GM20431 (cell line): ENCODE data around the gene FAM107B.

Experiments used
- in situ Hi-C: fragments of 300-500 bp; cut with MseI, MboI; formaldehyde crosslinking; loops from one replicate; pipeline ENCODE4 v1.15.0; 2020; ENCODE audit warnings: low sequenced_read_pairs; ENCODE audit not compliant: unreplicated experiment

FAM107B gene

DNA sequence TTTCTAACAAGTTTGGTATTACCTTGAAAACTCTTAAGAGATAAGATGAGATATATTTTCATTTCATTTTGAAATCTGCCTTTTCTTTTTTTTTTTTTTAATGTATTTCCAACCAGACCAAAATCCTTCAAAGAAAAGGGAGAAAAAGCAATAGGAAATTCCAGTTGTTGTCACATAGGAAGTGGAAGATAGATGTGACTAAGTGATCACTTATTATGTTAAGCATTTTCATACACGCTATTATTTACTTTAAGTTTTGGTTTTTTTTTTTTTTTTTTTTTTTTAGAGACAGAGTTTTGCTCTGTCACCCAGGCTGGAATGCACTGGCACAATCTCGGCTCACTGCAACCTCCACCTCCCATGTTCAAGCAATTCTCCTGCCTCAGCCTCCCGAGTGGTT, 246.8 kb downstream of the FAM107B start:
- in situ Hi-C loops, result no loop called here

DNA sequence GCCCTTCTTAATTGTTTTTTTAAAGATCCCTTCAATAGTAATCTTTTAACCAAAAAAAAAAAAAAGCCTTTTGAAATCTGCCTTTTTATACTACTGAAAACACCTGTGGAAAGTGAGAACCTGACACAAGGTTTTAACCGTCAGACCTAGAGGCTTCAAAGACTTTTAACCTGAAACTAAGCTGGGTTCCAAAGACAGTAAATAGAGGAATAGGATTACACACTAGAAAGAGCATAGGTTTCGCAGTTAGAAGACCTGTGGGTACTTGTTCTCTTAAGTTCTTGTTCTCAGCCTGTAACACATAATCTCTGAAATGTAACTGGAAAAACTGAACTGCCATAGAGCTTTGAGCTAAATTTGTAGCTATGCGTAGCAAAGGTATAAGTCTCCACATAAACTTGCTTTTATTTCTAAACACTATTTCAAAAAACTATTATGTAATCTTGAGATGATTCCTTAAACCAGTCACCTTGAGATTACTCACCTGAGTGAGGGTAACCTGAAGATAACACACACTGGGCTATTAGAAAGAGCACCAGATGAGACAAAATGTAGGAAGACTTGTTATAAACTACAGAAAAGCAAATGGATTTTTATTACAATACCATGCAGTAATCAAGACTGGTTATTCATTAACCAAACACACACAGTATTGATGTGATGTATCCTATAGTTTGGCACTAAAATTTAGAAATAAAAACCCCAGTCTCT, 247.4 kb downstream of the FAM107B start:
- in situ Hi-C loops, result no loop called here

DNA sequence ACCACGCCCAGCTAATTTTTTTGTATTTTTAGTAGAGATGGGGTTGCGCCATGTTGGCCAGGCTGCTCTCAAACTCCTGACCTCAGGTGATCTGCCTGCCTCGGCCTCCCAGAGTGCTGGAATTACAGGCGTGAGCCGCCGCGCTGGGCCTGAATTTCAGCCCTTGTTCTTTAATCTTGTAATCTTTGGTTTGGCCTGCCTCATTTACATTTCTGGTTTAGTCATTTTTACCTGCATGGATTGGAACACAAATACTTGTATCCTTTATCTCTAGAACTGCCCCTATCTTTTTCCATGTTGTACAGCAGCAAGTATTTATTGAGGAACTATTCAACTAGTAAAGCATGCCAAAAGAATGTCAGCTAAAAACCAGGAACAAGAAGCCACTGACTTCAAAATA, 248.4 kb downstream of the FAM107B start:
- in situ Hi-C loops, result no loop called here

DNA sequence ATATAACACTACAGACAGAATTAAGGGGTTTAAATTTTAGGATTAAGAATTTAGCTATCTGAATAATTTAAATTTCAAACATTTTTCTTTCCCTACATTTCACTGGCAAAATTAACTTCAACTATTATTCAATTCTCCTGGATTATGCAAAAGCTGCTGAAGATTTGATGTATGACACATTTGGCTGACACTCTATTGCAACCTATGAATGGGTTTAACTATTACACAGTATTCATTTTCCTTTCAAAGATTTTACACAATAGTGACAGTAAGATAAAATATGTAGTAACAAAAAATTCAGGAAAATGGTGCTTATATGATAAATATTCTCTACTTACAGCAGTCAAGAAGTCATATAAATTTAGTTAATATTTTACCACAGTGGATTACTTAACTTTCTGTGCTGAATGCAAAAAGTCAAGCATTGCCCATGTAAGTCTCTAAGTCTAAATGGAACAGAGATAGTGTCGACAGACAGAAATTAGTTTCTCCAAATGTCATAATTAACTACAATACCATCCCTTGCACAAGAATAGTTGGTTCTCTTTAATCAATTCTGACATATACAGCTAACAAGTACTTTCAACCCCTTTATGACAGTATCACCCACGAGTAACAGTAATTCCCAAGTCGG, 249.9 kb downstream of the FAM107B start:
- in situ Hi-C loops, result loop anchor here (25.0 kb wide), 1 partner anchor 437 kb away; the partner anchor contains the start of genes DCLRE1C and MEIG1

DNA sequence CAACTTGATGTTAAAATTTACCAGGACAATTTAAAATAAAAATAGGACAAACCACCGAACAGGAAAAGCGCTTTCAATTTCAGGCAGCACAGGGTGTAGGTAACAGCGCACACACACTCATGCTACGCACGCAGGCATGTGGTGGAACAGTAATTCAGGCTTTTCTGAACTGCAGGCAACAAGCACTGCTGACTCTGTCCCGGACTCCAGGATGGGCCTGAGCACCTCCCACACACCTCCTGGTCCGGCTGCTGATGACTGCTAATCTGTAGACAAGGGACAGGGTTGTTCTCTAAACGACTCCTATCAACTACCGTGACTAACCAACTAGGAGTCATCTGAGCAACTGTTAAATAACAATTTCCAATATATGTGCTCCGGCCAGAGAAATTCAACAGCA, 251.4 kb downstream of the FAM107B start:
- in situ Hi-C loops, result loop anchor here (25.0 kb wide), 1 partner anchor 439 kb away; the partner anchor contains the start of genes DCLRE1C and MEIG1

DNA sequence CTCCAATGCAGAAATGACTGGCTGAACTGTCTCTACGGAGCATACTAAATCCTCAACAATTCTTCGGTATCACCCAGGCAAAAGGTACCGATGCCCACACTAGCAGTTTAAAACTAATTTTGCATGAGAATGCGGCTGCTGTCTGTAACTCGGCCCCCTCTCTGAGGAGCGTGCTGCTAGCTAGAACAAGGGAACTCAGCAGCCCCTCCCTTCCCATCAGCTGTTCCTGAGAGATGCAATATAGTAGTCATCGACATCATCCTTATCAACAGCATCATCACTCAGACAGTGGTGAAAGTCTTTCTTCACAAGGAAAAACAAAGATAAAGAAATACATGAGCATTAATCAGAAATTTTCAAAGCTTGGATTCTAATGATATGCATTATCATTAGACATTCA, 254.9 kb downstream of the FAM107B start:
- in situ Hi-C loops, result loop anchor here (25.0 kb wide), 1 partner anchor 443 kb away; the partner anchor contains the start of genes DCLRE1C and MEIG1

DNA sequence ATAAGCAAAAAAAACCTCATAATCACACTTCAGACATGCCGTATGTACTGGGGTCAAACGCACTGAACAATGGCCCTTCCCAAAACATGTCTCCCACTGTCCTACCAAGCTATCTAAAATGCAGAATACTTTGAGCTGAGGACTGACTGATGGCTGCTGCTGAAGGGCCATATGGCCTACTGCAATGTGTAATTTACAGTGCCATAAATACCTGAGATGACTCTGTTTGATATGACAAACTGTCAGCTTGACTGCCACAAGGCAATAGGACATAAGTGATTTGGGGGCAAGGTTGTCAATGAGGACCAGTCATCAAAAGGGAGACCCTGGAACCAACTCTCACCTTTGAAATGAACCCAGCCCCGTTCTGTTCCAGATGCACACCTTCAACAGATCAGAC, 256.5 kb downstream of the FAM107B start:
- in situ Hi-C loops, result loop anchor here (25.0 kb wide), 1 partner anchor 444 kb away; the partner anchor contains the start of genes DCLRE1C and MEIG1

DNA sequence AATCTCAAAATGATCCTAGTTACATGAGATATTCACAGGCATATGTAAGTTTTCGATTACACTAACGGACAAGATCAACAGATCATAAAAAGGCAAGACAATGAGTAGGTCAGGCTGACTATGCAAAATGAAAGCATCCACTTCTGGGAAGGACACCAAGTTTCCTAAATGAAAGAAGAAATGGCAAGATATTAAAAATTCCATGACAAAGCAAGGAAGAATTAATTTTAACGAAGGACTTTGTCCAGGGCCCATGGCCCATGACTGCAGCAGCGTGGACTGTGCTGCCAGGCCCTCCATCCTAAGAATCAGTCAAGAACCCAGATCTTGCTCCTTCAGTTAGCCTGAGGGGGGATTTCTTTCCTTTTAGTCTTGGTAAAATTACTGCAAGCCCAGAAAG, 261.6 kb downstream of the FAM107B start:
- in situ Hi-C loops, result loop anchor here (25.0 kb wide), 1 partner anchor 449 kb away; the partner anchor contains the start of genes DCLRE1C and MEIG1

DNA sequence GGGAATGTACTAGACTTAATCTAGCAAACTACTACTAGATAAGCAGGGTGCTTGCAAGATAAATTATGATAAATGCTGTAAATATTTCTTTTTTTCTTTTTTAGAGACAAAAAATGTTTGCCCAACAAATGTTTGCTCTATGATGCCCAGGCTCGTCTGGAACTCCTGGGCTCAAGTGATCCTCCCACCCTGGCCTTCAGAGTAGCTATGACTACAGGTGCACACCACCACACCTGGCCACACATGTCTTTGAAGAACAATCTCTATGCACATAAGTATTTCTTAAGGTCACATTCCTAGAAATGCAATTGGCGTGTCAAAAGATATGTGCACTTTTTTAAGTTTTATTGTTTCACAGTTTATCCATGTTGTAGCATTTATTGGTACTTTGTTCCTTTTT, 264.4 kb downstream of the FAM107B start:
- in situ Hi-C loops, result loop anchor here (25.0 kb wide), 1 partner anchor 452 kb away; the partner anchor contains the start of genes DCLRE1C and MEIG1

DNA sequence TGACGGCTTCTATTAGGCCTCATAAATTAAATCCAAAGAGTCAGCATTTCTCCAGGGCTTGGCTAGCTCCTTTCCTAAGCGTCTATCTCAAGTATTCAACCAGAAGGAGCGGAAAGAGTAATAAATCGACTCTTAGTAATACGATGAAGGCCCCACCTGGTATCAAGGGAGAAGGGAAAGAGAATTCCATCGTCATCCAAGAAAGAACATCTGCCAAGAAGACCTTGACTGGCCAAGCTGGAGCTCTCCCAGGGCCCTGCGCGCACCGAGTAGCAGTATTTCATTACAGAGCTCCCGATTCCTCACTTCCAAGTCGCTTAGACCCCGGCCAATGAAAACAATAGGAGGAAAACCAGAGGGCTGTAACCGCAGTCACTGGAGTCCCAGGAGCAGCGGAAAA, 266.0 kb downstream of the FAM107B start:
- in situ Hi-C loops, result loop anchor here (10.0 to 25.0 kb wide), 2 partner anchors 316 to 454 kb away; partner anchors contain the start of genes DCLRE1C and MEIG1

DNA sequence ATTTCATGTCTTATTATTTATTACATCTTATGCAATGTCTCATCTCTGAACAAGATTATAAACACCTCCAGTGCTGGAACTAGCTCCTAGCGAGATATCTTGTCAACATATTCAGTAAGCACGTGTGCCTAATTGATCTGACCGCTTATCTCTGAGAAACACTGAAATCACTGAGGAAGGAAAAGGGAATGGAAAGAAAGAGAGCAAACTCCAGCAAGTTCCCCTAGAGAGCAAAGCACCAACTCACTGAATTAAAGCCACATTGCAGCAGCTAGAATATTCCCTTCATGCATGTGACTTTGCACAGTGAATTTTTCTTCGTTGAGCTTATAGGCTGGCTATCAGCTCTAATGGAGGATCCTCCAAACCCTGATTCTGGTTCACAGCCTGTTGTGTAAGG, 266.9 kb downstream of the FAM107B start:
- in situ Hi-C loops, result loop anchor here (10.0 to 25.0 kb wide), 2 partner anchors 317 to 455 kb away; partner anchors contain the start of genes DCLRE1C and MEIG1

DNA sequence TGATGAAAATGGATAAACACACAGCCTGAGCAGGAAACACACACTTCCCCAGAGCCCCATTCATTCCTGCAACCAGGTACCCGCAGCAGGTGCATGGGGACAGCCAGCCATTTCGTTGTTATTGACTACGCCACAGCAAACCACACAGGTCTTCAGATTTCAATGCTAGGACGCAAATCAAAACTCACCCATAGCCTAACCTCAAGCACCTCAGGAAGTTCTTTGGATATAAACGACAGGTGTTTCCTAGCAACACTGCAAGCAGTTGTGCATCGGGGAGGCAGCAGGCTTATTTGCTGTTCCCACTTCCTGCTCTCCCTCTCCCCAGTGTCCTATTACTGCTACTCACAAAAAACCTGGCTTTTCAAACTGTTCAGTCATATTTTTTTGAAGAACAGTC, 267.5 kb downstream of the FAM107B start:
- in situ Hi-C loops, result loop anchor here (10.0 to 25.0 kb wide), 2 partner anchors 318 to 455 kb away; partner anchors contain the start of genes DCLRE1C and MEIG1

DNA sequence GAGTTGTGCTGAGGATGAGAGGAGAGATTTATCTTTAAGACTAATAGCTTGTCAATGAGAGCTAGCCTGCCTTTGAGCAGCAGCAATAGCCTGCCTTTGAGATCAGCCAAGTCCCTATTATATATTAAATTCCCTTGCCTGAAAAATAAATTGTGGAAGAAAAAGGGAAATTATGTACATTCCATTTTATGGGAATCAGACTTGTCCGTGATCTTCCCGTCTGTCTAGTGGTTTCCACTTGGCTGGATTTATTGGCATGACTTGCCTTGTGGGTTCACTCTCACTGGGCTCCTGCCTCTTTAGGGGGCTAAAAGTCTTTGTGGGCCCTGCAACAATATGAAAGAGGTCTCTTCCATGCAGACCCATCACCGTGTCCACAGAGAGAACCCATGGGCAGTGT, 272.3 kb downstream of the FAM107B start:
- in situ Hi-C loops, result loop anchor here (10.0 to 25.0 kb wide), 2 partner anchors 322 to 460 kb away; partner anchors contain the start of genes DCLRE1C and MEIG1

DNA sequence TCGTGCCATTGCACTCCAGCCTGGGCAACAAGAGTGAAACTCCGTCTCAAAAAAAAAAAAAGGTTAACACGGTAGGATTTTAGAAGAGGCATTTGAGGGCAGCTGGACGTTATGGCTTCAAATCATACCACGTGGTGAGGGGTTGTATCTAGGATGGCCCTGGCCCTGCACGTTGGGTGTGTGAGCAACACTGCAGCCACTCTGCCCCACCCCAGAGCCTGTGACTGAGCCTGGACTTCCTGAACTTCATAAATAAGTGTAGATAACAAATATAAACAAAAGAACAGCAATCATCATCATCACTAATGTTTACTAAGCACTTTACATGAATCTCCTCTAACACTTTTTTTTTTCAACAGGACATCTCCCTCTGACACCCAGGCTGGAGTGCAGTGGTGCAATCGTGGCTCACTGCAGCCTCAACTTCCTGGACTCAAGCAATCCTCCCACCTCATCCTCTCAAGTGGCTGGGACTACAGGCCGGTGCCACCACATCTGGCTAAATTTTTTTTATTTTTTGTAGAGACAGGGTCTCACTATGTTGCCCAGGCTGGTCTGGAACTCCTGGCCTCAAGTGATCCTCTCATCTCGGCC, 274.4 kb downstream of the FAM107B start:
- in situ Hi-C loops, result loop anchor here (10.0 to 25.0 kb wide), 2 partner anchors 325 to 462 kb away; partner anchors contain the start of genes DCLRE1C and MEIG1

DNA sequence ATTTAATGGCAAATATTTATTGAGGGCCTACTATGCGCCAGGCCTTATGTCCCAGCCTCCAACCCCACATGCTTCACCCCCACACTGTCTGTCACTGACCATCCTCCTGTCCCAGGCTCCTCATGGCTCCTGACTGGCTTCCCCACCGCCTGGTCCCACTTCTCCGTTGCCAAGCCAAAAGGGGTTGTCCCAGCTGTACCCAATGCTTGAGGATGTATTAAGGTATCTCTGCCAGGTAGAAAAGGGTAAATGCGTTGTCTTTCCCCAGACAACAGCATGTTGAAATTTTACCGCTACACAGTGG, 275.1 kb downstream of the FAM107B start:
- in situ Hi-C loops, result no loop called here

DNA sequence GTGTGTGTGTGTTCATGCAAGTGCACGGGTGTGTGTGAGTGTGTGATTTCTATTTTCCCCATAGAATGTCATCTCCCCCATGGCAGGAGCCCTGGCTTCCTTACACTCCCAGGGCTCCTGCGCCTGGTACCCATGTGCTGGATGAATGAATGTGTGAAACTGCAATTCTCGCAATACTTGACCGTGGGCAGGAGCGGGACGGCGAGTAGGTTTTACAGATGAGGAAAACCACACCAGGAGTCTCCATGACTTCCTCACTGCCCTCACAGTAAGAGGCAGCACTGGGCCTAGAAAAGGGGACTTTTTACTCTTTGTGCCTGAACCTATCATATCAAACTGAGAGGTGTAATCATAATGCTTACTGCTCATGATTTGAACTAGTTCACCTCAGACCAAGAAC, 276.4 kb downstream of the FAM107B start:
- in situ Hi-C loops, result no loop called here

DNA sequence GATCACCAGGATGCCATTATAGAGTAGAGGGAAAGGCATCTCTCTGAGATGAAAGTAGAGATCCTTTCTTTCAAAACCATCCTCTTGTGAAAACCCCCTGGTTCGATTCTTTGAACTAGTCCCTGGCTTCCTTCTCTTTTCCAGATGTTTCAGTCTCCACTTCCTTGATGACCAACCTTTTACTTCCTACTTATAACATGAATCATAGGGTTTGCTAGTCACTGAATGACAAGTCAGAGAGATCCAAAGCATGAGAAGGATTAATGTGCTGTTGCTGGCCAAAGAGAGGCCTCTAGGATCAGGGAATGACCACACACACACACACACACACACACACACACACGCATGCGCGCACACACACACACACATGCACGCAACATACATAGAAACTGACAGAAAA, 282.9 kb downstream of the FAM107B start:
- in situ Hi-C loops, result no loop called here

DNA sequence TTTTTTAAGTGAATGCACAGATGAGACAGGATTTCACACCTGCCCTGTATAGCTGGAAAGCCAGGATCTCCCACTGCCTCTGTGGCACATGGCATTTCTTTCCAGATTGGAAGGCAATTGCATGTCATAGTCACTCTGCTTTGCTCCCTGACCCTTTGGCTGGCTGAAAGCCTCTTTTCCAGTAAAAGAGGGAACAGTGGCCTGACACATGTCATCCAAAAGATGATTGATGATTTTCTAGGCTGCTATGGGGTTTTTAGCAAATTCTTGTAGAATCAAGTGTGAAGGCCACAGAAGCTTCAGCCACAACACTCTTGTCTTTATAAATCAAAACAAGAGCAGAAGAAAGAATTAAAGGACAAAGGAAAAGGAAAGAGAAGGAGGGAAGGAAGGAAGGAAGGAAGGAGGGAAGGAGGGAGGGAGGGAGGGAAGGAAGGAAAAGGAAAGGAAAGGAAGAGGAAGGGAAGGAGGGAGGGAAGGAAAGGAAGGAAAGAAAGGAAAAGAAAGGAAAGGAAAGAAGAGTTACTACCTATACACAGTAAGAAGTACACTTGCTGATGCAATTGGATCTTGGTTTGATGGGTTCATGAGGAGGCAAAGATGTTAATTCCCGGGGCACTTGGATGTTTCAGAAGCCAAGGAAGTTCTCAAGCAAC, 285.0 kb downstream of the FAM107B start:
- in situ Hi-C loops, result no loop called here

DNA sequence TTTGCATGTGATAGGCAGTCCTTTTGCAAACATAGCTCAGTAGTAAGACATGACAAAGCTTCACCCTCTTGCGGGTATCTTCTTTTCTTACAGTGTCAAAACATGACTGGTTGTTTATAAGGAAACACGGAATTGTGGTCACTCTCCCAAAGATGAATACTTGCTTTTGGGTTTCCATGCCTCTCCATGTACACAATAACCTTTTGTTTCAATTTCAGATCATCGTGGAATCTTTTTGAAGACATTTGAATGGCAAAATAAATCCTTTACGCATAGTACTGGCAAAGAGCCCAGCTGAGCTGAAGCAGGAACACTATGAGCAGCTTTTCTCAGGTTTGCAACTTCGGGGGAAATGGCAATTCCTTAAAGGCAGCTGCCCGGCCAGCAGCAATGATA, 287.2 kb downstream of the FAM107B start:
- in situ Hi-C loops, result no loop called here

DNA sequence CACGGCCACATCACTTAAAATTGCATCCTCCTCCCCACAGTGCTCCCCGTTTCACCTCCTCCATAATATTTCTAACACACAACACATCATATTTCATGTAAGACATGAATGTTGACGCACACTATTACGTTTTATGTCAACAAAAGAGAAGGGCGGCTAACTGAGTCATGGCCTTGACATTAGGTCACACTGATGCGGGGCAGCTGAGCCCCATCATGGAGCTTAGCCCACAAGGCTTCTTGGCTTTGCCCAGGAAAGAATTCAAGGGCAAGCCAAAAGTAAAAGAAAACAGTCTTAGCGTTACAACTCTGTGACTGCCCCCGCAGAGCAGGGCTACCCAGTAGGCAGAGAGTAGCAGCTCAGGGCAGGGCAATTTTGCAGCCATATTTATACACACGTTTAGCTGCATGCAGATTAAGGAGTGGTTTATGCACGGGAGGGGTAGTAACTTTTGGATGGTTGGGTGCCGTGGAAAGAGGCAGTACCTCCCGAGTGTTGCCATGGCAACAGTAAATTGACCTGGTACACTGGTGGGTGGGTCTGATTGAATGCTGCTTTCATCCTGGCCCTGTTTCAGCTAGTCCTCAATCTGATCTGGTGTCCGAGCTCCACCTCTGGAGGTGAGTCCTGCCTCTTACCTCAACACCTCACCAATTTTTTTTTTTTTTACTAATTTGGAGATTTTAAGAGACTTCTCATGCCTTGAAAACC, 287.8 kb downstream of the FAM107B start:
- in situ Hi-C loops, result no loop called here
